Measurements from ENCODE around the gene RHNO1. TPM values are rescaled to one million over a fixed set of nuclear protein-coding genes. Genes with fewer than 3 reads are reported as not detected.
"Not testable (repeated sequence)": the region's sequence is repeated elsewhere in the genome, so short reads cannot be mapped to it uniquely, and the experiment has no call there.

RHNO1 gene
- total RNA-seq, 1 donor from 2014 or later = 21.9 TPM

DNA sequence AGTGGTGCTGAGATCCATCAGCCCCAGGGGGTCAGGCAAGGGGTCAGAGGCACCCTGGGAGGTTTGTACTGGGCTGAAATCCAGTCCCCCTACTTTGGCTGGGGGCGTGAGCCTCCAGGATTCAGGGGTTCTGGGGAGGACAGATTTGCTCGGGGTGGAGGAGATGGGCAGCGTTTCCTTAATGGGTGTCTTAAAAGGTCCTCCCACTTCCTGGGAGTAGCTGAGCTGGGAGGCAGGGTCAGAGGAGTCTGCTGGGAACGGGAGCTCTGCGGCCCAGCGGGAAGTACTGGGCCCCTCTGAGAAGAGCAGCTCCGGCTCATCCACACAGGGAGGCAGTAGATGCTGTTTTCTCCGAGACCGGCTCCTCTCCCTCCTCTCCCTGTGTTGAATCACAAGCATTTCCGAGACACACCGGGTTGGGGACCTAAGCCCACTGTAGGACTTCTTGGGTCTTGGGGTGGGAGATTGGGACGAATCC, 18.0 kb upstream of the RHNO1 start:
- ATAC-seq = no peak

DNA sequence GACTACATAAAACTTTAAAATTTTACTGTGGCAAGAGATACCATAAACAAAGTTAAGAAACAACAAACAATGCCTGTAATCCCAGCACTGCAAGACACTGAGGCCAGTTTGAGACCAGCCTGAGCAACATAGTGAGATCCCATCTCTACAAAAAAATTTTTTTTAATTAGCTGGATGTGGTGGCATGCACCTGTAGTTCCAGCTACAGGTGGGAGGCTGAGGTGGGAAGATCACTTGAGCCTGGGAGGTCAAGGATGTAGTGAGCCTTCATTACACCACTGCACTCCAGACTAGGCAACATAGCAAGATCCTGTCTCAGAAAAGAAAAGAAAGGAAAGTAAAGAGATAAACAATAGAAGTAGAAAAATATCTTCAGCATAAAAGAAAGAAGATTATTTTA, 16.9 kb upstream of the RHNO1 start:
- no peak for ATAC-seq

DNA sequence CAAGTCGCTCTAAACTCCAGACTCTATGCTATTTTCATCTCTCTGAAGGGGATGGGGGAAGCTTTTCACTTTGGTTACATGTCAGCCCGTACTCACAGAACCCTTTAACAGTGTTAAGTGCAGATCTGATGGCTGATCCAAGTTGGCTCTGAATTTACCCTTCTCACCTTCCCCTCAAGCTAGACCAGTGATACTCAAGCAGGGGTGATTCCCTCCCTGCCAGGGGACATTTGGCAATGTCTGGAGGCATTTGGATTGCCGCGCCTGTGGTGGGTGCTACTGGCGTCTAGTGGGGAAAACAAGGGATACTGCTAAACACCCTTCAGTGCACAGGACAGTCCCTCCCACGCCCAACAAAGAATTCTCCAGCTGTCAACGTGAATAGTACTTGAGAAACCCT, 14.1 kb upstream of the RHNO1 start:
- no peak for ATAC-seq

DNA sequence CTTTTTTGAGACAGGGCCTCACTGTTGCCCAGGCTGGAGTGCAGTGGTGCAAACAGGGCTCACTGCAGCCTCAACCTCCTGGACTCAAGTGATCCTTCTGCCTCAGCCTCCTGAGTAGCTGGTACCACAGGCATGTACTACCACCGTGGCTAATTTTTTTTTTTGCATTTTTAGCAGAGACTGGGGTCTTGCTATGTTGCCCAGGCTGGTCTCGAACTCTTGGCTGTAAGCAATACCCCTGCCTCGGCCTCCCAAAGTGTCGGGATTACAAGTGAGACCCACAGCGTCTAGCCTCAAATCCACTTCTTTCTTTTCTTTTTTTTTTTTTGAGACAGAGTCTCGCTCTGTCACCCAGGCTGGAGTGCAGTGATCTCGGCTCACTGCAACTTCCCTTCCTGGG, 13.6 kb upstream of the RHNO1 start:
- ATAC-seq = not testable (repeated sequence)

DNA sequence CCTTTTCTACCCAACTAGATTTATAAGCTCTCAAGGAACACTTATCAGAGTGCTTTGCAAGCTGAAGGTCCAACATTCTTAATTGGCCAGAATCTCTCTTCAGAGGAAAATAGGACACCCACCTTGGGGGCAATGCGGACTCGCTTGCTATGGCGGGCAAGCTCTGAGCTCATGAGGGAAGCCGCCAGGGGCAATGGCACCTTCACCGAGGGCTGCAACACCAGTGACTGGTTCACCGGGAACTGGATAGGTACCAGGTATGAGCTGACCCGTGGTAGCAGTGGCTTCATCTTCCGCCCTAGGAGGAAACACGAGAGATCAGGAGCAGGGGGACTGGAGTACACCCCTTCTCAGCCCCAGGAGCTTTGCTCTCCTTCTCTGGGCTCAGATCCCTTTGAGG, 12.8 kb upstream of the RHNO1 start:
- no peak for ATAC-seq

DNA sequence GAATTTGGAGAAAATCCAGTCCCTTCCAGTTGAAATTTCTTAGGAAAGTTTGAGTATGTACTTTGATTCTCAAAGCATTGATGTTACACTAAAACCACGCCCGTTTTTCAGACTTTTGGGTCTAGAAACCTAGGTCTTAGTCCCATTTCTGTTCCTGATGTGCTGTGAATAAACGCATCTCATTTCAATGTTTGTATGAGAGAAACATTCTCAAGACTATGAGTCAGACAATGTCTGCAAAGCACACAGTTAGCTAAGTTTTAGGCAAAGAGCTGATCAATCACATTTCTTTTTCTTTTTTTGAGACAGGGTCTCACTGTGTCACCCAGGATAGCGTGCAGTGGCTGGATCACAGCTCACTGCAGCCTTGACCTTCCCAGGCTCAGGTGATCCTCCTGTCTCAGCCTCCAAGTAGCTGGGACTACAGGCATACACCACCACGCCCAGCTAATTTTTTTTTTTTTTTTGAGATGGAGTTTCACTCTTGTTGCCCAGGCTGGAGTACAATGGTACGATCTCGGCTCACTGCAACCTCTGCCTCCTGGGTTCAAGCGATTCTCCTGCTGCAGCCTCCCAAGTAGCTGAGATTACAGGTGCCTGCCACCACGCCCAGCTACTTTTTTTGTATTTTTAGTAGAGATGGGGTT, 7.9 kb upstream of the RHNO1 start:
- ATAC-seq = not testable (repeated sequence)

DNA sequence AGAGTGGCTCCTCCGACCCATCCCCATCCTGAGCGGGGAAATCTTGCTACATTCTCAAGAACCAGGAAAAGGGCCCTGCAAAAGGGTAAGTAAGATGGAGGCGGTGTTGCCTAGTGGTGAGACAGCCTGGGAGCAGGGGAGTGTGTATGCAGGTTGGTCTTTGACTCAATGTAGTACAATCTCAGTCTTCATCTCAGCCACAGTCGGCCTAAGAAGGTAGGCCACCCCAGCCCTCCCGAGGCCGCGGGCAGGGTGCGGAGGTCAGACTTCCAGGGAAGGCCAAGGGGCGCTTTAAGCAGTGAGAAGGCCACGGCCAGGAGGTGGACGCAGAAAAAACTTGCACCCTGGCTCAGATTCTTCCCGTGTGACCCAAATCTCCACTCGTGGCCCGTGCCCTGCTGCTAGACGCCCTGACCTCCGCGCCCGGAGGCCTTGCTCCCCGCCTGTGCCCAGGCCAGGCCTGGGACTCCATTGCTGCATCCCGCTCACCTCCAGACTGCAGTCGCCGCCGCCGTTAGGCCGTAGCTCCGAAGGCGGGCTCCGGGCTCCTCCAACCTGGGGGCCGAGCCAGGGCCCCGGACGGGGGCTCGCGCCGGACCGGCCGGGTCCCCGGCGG, 484 bp upstream of the RHNO1 start:
- ATAC-seq = peak; percentile 59

DNA sequence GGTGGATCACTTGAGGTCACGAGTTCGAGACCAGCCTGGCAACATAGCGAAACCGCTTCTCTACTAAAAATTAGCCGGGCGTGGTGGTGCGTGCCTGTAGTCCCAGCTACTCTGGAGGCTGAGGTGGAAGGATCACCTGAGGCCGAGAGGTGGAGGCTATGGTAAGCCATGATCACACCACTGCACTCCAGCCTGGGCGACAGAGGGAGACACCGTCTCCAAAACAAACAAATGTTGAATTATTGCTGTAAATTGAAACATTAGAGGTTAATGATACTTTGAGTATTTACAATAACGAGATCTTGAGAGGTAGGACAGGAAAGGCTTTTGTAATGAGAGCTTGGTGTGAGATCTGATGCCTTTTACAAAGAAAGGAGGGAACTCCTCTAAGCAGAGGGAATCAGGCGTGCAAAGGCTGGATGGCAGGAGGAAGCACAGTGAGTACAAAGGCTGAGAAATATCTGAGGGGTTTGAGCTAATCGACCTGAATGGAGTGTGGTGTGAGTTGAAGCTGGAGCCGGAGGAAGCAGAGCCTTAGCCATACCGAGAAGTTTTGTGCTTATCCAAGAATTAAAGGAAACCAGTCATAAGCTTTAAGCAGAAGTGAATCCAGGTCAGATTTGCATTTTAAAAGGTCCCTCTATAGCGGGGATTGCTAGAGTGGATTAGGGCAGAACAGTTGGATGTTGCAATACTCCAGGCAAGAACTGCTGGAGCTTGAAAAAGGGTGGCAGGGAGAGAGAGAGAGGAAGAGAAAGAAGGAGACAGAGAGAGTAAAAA, 1.1 kb downstream of the RHNO1 start:
- ATAC-seq = peak; percentile 54

DNA sequence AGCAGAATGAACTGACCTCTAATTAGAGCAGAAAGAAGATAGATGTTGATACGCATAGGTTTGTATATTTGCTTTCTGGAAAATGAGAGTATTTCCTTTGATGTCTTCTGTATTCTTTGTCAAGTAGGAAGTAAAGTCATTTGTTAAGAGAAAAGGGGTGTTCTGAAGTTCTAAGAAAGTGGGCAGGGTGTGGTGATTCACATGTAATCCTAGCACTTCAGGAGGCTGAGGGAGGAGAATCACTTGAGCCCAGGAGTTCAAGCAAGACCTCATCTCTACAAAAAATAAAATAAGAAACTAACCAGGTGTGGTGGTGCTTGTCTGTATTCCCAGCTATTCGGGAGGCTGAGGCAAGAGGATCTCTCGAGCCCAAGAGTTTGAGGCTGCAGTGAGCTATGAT, 2.8 kb downstream of the RHNO1 start:
- no peak for ATAC-seq

DNA sequence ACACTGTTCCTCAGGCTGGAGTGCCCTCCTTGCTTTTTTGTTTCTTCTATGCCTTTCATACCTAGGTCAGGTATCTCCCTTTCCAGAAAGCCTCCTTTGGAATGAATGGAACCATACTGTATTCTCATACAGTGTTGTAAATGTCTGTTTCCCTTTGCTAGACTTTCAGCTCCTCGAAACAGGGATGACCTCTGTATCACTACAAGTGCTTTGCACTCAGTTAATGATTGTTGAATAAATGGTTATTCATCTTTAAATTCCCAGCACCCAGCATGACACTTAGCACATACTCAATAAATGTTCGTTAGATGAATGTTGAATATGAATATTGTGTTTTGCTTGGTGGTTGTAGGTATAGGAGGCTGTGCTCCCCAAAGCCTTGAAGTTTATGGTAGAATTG, 7.8 kb downstream of the RHNO1 start:
- ATAC-seq = no peak

DNA sequence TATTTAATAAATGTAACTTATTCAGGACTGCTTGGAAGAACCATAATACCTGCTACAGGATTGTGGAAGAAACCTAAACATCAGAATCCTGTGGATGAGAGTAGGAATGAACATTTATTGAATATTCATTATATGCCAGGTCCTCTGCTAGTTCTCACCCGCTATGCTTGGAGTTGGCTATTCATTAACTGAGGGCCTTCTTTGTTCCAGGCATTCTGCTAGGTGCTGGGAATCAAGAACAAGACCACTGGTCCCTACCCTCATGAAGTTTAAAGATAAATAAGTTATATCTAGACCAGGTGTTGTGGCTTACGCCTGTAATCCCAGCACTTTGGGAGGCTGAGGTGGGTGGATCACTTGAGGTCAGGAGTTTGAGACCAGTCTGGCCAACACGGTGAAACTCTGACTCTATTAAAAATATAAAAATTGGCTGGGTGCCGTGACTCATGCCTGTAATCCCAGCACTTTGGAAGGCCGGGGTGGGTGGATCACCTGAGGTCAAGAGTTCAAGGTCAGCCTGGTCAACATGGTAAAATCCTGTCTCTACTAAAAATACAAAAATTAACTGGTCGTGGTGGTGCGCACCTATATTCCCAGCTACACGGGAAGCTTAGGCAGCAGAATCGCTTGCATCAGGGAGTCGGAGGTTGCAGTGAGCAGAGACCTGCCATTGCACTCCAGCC, 9.9 kb downstream of the RHNO1 start:
- no peak for ATAC-seq

DNA sequence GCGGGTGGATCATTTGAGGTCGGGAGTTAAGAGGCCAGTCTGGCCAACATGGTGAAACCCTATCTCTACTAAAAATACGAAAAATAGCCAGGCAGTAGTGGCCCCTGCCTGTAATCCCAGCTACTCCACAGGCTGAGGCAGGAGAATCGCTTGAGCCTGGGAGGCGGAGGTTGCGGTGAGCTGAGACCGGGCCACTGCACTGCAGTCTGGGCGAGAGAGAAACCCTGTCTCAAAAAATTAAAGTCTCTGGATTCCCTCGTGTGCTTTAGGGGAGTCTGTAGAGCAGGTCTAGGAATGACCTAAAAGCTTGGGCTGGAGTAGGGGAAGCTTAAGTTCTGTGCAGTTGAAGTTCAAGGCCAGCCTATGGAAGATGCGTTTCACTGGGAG, 13.0 kb downstream of the RHNO1 start:
- ATAC-seq = peak; percentile 3

DNA sequence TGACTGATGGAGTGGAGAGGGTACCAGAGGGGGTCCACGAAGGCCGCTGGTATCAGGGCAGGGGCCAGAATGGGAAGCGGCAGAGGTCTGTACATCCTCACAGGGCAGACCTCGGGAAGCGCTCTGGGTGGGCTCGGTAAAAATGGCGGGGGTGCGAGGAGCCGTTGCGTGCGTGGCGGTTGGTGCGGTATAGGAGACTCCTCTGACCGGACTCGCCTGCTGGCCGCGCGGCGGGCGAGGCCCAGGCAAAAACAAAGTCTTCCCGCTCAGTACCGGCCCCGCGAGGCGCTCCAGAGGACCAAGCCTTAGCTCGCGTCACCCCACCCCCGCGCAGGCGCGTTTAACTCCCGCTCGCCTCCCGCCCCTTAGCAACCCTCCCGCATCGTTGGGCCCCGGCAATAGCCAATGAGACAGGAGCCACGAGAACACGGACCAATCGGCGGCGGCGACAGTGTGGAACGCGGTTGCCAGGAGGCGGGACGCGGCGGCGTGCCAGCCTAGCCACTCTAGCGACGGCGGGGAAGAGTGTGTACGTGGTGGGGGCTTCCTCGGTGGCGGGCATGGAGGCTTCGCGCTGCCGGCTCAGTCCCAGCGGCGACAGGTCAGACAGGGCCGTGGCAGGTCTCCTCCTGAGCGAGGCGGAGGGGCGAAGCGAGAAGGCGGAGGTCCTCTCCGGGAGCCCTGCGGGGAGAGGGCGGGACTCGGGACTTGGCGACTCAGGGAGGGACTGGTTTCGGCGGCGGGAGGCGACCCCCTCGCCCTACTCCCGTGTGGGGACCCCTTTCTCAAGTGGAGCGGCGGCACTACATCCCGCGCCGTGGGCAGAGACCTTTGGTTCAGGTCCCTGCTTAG, 13.6 kb downstream of the RHNO1 start, which contains the start of gene TULP3:
TSS of gene TULP3 (plus strand) at position 504 of the 852 bp plus-strand sequence. CDS start at position 561, 57 bp downstream.
- peak; percentile 99 for ATAC-seq

DNA sequence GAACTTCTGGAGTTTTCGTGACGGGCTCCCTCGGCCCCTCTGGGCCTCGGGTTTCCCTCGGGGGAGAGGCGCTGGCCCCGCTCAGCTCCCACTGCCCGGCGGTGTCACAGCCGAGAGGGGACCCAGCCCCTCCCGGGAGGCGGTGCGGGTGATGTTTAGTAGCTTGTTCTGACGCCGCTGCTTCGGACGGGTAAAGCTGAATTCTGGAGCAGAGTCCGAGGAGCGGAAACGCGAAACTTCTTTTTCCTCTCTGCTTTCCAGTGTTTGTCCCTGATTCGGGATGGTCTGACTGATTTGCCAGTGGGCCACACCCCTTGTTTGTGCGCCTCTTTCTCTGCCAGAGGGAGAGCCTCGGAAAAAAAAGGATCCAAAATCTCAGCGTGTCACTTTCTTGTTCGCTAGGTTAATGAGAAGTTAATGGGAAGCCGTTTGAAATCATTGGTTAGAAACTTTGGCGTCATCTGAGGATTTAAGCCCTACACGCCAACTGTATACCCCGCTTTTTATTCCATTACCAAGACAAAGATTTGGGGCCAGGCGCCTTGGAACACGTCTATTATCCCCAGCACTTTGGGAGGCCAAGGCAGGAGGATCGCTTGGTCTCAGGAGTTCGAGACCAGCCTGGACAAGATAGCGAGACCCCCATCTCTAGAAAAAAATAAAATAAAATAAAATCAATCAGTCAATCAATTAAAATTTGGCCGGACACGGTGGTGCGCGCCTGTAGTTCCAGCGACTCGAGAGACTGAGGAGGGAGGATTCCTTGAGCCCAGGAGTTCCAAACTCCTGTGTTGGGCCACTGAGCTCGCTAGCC, 14.4 kb downstream of the RHNO1 start:
- ATAC-seq = peak; percentile 21

DNA sequence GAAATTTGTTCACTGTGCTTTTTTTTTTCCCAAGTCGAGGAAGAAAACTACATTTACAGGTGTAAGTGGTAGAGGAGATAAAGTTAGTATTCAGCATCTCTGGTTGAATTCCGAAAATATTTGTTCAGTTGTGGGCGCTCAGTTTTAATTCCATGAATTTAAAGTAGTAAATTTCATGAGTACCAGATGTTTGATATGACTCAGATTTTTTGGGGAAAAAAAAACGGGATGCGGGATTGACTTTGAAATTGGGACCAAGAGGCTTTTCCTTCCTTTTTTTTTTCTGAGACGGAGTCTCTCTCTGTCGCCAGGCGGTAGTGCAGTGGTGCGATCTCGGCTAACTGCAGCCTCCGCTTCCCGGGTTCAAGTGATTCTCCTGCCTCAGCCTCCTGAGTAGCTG, 15.2 kb downstream of the RHNO1 start:
- no peak for ATAC-seq

DNA sequence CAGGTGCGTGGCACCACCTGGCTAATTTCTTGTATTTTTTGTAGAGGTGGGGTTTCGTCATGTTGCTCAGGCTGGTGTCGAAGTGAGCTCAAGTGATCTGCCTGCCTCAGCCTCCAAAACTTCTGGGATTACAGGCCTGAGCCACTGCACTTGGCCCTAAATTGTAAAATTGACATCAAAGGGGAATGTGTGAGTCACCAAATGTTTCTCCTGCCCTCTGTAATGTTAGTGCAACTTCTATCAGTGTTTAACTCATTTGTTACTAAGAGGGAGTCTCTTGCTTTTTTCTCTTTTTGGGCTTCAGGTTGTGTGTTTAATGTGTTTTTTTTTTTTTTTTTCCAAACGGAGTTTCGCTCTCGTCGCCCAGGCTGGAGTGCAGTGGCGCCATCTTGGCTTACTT, 16.0 kb downstream of the RHNO1 start:
- ATAC-seq = peak; percentile 17

DNA sequence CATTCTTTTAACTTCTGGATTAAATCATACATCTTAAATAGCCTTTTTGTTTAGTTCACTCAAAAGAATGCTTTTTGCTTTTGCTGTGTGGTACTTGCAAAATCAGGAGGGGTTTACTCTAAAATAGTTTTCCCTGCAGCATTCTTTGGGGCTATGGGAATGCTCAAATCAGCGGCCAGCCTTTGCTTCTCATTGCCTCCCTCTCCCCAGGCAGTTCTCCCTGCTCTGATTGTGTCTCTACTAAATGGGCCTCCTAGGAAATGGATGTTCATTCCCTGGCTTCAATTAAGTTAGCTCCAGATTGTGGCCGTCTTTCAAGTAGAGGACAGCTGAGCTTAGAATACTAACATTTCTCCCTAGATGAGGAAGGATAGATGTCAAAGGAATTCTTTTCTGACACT, 18.0 kb downstream of the RHNO1 start:
- no peak for ATAC-seq

DNA sequence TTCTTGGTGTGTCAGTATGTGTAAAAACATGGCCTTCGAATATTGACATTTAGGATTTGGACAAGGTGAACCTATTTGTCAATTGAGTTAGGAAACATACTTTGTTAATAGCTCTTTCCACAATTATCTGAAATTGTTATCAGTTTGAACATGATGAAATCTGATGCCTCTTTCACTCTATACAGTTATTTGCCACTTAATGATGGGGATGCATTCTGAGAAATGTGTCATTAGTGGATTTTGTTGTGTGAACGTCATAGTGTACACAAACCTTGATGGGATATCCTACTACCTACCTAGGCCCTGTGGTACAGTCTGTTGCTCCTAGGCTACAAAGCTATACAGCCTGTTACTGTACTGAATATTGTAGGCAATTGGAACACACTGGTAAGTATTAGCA, 18.5 kb downstream of the RHNO1 start:
- no peak for ATAC-seq

DNA sequence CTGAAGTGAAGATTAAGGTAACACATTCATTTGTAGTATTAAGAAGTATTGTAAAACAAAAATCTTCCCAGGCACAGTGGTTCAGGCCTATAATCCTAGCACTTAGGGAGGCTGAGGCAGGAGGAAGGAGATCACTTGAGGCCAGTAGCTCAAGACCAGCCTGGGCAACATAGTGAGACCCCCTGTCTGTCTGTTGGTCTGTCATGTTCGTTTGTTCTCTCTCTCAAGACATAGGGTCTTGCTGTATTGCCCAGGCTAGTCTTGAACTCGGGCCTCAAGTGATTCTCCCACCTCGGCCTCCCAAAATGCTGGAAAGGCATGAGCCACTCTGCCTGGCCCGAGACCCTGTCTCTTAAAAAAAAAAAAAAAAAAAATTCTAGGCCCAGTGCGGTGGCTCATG, 20.4 kb downstream of the RHNO1 start:
- ATAC-seq = no peak

DNA sequence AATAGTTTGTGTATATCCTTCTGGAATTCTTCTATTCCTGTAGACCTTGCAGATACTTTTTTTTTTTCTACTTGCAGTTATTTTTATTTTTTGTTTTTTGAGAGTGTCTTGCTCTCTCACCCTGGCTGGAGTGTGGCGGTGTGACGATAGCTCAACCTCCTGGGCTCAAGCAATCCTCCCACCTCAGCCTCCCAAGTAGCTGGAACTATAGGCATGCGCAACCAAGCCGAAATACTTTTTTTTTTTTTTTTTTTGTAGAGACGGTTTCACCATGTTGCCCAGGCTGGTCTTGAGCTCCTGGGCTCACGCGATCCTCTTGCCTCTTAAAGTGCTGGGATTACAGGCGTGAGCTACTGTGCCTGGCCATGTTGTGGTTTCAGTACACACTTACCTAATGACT, 23.6 kb downstream of the RHNO1 start:
- no peak for ATAC-seq

DNA sequence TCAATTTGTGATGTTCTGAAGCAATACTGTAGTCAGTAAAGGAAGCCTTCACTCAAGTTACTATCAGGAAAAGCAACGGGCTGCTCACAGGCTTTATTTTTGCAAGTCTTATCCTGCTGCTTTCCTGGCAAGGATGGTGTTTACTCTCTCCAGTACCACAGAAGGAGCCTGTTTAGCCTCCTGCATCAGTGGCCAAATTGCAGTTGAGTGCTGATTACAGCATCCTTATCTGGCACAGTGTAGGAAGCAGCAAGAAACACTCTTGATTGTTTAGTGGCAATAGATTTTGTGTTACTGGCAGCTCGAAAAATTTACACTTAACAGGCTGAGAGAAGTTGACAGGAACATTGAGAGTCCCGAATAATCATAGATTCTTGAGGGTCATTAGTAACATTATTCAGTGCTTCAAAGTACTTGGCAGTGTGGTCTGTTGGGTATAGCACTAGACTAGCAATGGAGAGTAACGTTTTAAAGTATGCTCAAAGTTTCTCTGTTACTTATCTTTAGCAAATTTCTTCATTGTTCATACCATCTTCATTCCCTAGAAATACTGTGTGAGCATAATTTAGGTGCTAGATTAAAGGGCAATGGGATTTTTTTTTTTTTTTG, 25.4 kb downstream of the RHNO1 start:
- no peak for ATAC-seq

Measured in esophagus mucosa (tissue), 1 donor.